Glutamatergic neuron (in vitro differentiated cells): ENCODE data around the gene TAC3. TPM values are rescaled to one million over a fixed set of nuclear protein-coding genes. Genes with fewer than 3 reads are reported as not detected.

Experiments
- DNase-seq: peaks from one replicate; pipeline ENCODE4 v3.0.0; 2022
- H3K27ac Mint-ChIP-seq: one replicate; pipeline ENCODE4 v1.8.0; 2020; ENCODE audit warnings: mild to moderate bottlenecking, mixed read lengths, inconsistent platforms; ENCODE audit not compliant: unreplicated experiment
- H3K27me3 Mint-ChIP-seq: one replicate; pipeline ENCODE4 v1.8.0; 2020; ENCODE audit warnings: mild to moderate bottlenecking, moderate library complexity, mixed read lengths, inconsistent platforms; ENCODE audit not compliant: unreplicated experiment
- H3K36me3 Mint-ChIP-seq: one replicate; pipeline ENCODE4 v1.8.0; 2020; ENCODE audit warnings: mild to moderate bottlenecking, mixed read lengths, inconsistent platforms; ENCODE audit not compliant: unreplicated experiment
- H3K4me1 Mint-ChIP-seq: one replicate; pipeline ENCODE4 v1.8.0; 2020; ENCODE audit warnings: mild to moderate bottlenecking, low read depth, mixed read lengths, inconsistent platforms; ENCODE audit not compliant: unreplicated experiment
- H3K4me3 Mint-ChIP-seq: one replicate; pipeline ENCODE4 v1.8.0; 2020; ENCODE audit warnings: mild to moderate bottlenecking, mixed read lengths, inconsistent platforms; ENCODE audit not compliant: unreplicated experiment
- H3K9me3 Mint-ChIP-seq: one replicate; pipeline ENCODE4 v1.8.0; 2020; ENCODE audit warnings: mild to moderate bottlenecking, moderate library complexity, mixed read lengths, inconsistent platforms; ENCODE audit not compliant: unreplicated experiment
- total RNA-seq: library from RNA; stranded (reverse); fragmentation: NEBNext Ultra II Directional; extraction: Animal tissue kit (Norgen Biotek cat#: 25700); gene quantifications from one replicate; pipeline ENCODE4 v1.2.1, GENCODE V29; 2021; ENCODE audit not compliant: unreplicated experiment
- TF ChIP-seq, protein P1 (sequence below): fragments of 200-600 bp; sonication (generic); IDR thresholded peaks from one replicate; pipeline ENCODE4 v1.5.0; 2021; ENCODE audit not compliant: partially characterized antibody, unreplicated experiment

Gene TAC3
- total RNA-seq, 1 donor from 2014 or later: 0.74 TPM

DNA sequence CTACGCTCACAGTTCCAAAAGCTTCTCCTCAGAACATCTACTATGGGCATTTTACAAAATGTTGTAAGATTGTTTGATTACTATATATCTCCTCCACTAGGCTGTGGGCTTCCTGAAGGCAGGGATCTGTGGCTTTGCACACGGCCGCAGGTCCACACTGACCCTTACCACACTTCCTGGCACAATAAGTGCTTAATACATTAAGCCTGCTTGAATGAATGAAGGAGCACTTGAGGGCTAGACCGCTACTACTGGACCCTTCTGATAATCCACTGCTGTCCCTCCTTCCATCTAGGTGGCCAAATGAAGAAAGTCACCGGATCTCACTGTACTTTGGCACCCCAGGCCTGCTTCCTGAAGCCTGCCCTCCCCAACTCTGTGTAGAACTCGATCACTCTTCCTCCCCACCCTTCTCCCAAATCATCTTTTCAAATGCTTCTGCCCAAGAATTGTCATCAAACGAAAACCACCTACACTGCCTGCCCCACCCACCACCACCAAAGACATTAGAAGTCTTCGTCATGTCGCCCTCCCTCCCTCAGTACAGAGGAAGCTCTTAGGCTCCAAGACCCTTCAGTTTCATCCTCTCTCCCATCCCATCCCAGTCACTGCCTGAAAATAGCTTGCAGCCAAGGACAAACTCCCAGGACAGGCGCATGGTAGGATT is 9.4 kb downstream of the TAC3 start:
- Mint-ChIP-seq H3K36me3 (no peaks in the 10 kb centered on the region), H3K9me3 (peaks cover 7% of the 10 kb centered on the region), H3K27me3 (peaks cover 11% of the 10 kb centered on the region), H3K4me3 (peak overlapping the region; percentile 89), H3K4me1 (peaks cover 10% of the 10 kb centered on the region), H3K27ac (peak overlapping the region; percentile 76)
- DNase-seq: no peak
- TF ChIP-seq, protein P1, sequence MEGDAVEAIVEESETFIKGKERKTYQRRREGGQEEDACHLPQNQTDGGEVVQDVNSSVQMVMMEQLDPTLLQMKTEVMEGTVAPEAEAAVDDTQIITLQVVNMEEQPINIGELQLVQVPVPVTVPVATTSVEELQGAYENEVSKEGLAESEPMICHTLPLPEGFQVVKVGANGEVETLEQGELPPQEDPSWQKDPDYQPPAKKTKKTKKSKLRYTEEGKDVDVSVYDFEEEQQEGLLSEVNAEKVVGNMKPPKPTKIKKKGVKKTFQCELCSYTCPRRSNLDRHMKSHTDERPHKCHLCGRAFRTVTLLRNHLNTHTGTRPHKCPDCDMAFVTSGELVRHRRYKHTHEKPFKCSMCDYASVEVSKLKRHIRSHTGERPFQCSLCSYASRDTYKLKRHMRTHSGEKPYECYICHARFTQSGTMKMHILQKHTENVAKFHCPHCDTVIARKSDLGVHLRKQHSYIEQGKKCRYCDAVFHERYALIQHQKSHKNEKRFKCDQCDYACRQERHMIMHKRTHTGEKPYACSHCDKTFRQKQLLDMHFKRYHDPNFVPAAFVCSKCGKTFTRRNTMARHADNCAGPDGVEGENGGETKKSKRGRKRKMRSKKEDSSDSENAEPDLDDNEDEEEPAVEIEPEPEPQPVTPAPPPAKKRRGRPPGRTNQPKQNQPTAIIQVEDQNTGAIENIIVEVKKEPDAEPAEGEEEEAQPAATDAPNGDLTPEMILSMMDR: no peak

- Mint-ChIP-seq H3K4me3 (peak within 1 kb of the TSS; percentile 94), H3K27ac (peak within 1 kb of the TSS; percentile 76)
Measured at GRCh38 chr12:57005980-57006808, 10.1 kb downstream of the TAC3 start, which contains the start of gene ZBTB39. TSS of gene ZBTB39 (minus strand) at chr12:57006546. CDS start at chr12:57004917, 1,629 bp downstream.

GRCh38 chr12:57004651-57005050 is 11.7 kb downstream of the TAC3 start:
- Mint-ChIP-seq H3K4me1 (peaks cover 18% of the 10 kb centered on the region), H3K9me3 (peaks cover 7% of the 10 kb centered on the region), H3K27ac (no peak overlapping the region), H3K4me3 (peak overlapping the region; percentile 94), H3K36me3 (no peaks in the 10 kb centered on the region), H3K27me3 (peaks cover 11% of the 10 kb centered on the region)
- TF ChIP-seq, protein P1: no peak
- no peak for DNase-seq

More at GRCh38 chr12:57005980-57006808, 10.1 kb downstream of the TAC3 start, which contains the start of gene ZBTB39:
- Mint-ChIP-seq H3K27me3 (peaks cover 11% of the 10 kb centered on the region), H3K9me3 (peaks cover 7% of the 10 kb centered on the region), H3K36me3 (no peaks in the 10 kb centered on the region), H3K4me1 (peaks cover 13% of the 10 kb centered on the region)
- TF ChIP-seq, protein P1: peak; percentile 45
- peak; percentile 82 for DNase-seq

- DNase-seq: no peak
- H3K36me3 Mint-ChIP-seq: peaks cover 1% of the 10 kb centered on the region
- H3K4me1 Mint-ChIP-seq: peaks cover 25% of the 10 kb centered on the region
- H3K27me3 Mint-ChIP-seq: peaks cover 11% of the 10 kb centered on the region
- H3K27ac Mint-ChIP-seq: no peak overlapping the region
- TF ChIP-seq, protein P1: no peak
- H3K4me3 Mint-ChIP-seq: no peak overlapping the region
- H3K9me3 Mint-ChIP-seq: peaks cover 7% of the 10 kb centered on the region
Measured at GRCh38 chr12:57003395-57003794, 12.9 kb downstream of the TAC3 start.
